Stimulated activated CD4-positive, alpha-beta T cell treated with anti-CD3 and anti-CD28 coated beads, Interleukin-12 subunit alpha, Interleukin-12 subunit beta, amount 100 ng/mL, for 24 hours (primary cell): ENCODE data around the gene CXCL12.

ENCODE experiments used
- DNase-seq, 2 experiments: peaks; one replicate each; pipeline ENCODE4 v3.0.0-alpha.2; 2020; ENCODE audit warnings: low read depth in 2 of 2

Gene CXCL12

GRCh38 chr10:44399659-44400451, 15.0 kb upstream of the CXCL12 start:
- DNase-seq: no peak

- no peak for DNase-seq
These were observed 14.1 kb upstream of the CXCL12 start for GRCh38 chr10:44398747-44399658.

- no peak for DNase-seq
These were observed 13.4 kb upstream of the CXCL12 start for GRCh38 chr10:44398271-44398670.

- DNase-seq: no peak
These were observed 12.8 kb upstream of the CXCL12 start for GRCh38 chr10:44397476-44398225.

GRCh38 chr10:44396671-44397191, 11.8 kb upstream of the CXCL12 start:
- no peak for DNase-seq

GRCh38 chr10:44395902-44396670, 11.2 kb upstream of the CXCL12 start:
- no peak for DNase-seq

GRCh38 chr10:44395396-44395795, 10.5 kb upstream of the CXCL12 start:
- no peak for DNase-seq

- no peak for DNase-seq
These were observed 9.9 kb upstream of the CXCL12 start for GRCh38 chr10:44394696-44395381.

- no peak for DNase-seq
These were observed 9.1 kb upstream of the CXCL12 start for GRCh38 chr10:44393834-44394547.

GRCh38 chr10:44393051-44393630, 8.2 kb upstream of the CXCL12 start:
- DNase-seq: no peak

- DNase-seq: no peak
These were observed 7.5 kb upstream of the CXCL12 start for GRCh38 chr10:44392420-44392819.

GRCh38 chr10:44391981-44392380, 7.1 kb upstream of the CXCL12 start:
- DNase-seq: no peak

- DNase-seq: no peak
These were observed 5.7 kb upstream of the CXCL12 start for GRCh38 chr10:44390585-44391072.

- no peak for DNase-seq
These were observed 4.7 kb upstream of the CXCL12 start for GRCh38 chr10:44389556-44389955.

GRCh38 chr10:44389150-44389549, 4.3 kb upstream of the CXCL12 start:
- no peak for DNase-seq

- no peak for DNase-seq
These were observed 3.7 kb upstream of the CXCL12 start for GRCh38 chr10:44388641-44389040.

GRCh38 chr10:44387853-44388251, 3.0 kb upstream of the CXCL12 start:
- DNase-seq: no peak

GRCh38 chr10:44386546-44387052, 1.7 kb upstream of the CXCL12 start:
- no peak for DNase-seq
